SK-N-SH treated with all-trans-retinoic acid at 6 μM for 48 hours (cell line): ENCODE data around the gene OSER1.

Source experiments
- ATAC-seq: fragments of 200-7000 bp; cut with Tn5 transposase; 3 replicates; pipeline ENCODE4 v1.9.1; 2020; ENCODE audit warnings: mild to moderate bottlenecking, moderate library complexity
- BACH2 ChIP-seq: fragments of 250-450 bp; sonication (Bioruptor Pico); IDR thresholded peaks from 2 replicates; pipeline ENCODE4 v1.9.0; 2021; ENCODE audit warnings: mild to moderate bottlenecking, borderline replicate concordance
- CREB5 ChIP-seq: fragments of 250-450 bp; sonication (Bioruptor Pico); IDR thresholded peaks from 2 replicates; pipeline ENCODE4 v1.5.1; 2020; ENCODE audit warnings: low read depth, mild to moderate bottlenecking, moderate library complexity
- CSRNP3 ChIP-seq: fragments of 250-450 bp; sonication (Bioruptor Pico); IDR thresholded peaks from 2 replicates; pipeline ENCODE4 v1.5.1; 2021; ENCODE audit warnings: mild to moderate bottlenecking, moderate library complexity
- GLIS3 ChIP-seq: fragments of 250-450 bp; sonication (Bioruptor Pico); IDR thresholded peaks from 2 replicates; pipeline ENCODE4 v1.5.0; 2020; ENCODE audit warnings: mild to moderate bottlenecking, moderate library complexity
- ISL1 ChIP-seq: fragments of 250-450 bp; sonication (Bioruptor Pico); IDR thresholded peaks from 2 replicates; pipeline ENCODE4 v2.1.2; 2022; ENCODE audit warnings: mild to moderate bottlenecking, moderate library complexity
- OSR1 ChIP-seq: fragments of 250-450 bp; sonication (Bioruptor Pico); IDR thresholded peaks from 2 replicates; pipeline ENCODE4 v1.8.0; 2022; ENCODE audit warnings: moderate library complexity, mild to moderate bottlenecking, inconsistent platforms
- PATZ1 ChIP-seq: fragments of 250-450 bp; sonication (Bioruptor Pico); IDR thresholded peaks from 2 replicates; pipeline ENCODE4 v1.8.0; 2020; ENCODE audit warnings: mild to moderate bottlenecking, moderate library complexity, borderline replicate concordance
- PPARA ChIP-seq: fragments of 250-450 bp; sonication (Bioruptor Pico); IDR thresholded peaks from 2 replicates; pipeline ENCODE4 v1.5.0; 2020; ENCODE audit warnings: mild to moderate bottlenecking, borderline replicate concordance
- SNAI2 ChIP-seq: fragments of 250-450 bp; sonication (Bioruptor Pico); IDR thresholded peaks from 2 replicates; pipeline ENCODE4 v1.5.0; 2020; ENCODE audit warnings: mild to moderate bottlenecking, moderate library complexity
- TCF4 ChIP-seq: fragments of 250-450 bp; sonication (Bioruptor Pico); IDR thresholded peaks from 2 replicates; pipeline ENCODE4 v1.8.0; 2021; ENCODE audit warnings: mild to moderate bottlenecking, moderate library complexity, borderline replicate concordance
- TOX ChIP-seq: fragments of 250-450 bp; sonication (Bioruptor Pico); IDR thresholded peaks from 2 replicates; pipeline ENCODE4 v1.8.0; 2021; ENCODE audit warnings: mild to moderate bottlenecking, moderate library complexity, borderline replicate concordance
- TSHZ2 ChIP-seq: fragments of 250-450 bp; sonication (Bioruptor Pico); IDR thresholded peaks from 2 replicates; pipeline ENCODE4 v1.5.0; 2020; ENCODE audit warnings: mild to moderate bottlenecking, moderate library complexity
- ZC3H10 ChIP-seq: fragments of 250-450 bp; sonication (Bioruptor Pico); IDR thresholded peaks from 2 replicates; pipeline ENCODE4 v1.5.1; 2021; ENCODE audit warnings: mild to moderate bottlenecking, moderate library complexity
- ZFP30 ChIP-seq: fragments of 450-650 bp; formaldehyde crosslinking; IDR thresholded peaks from 2 replicates; pipeline ENCODE4 v1.5.0; 2022; ENCODE audit warnings: mild to moderate bottlenecking, moderate library complexity
- ZNF70 ChIP-seq: fragments of 450-650 bp; formaldehyde crosslinking; IDR thresholded peaks from 2 replicates; pipeline ENCODE4 v1.5.0; 2020; ENCODE audit warnings: mild to moderate bottlenecking, moderate library complexity
- ZNF8 ChIP-seq: fragments of 450-650 bp; formaldehyde crosslinking; IDR thresholded peaks from 2 replicates; pipeline ENCODE4 v1.5.0; 2020; ENCODE audit warnings: mild to moderate bottlenecking, moderate library complexity

OSER1 gene

GRCh38 chr20:44208770-44209169 is 1.8 kb downstream of the OSER1 start:
- TF ChIP-seq BACH2 (CRISPR knock-in tag) (no peak), PATZ1 (CRISPR knock-in tag) (no peak), SNAI2 (CRISPR knock-in tag) (no peak), TSHZ2 (no peak), ZNF70 (CRISPR knock-in tag) (no peak), OSR1 (CRISPR knock-in tag) (no peak), ZFP30 (CRISPR knock-in tag) (no peak), GLIS3 (CRISPR knock-in tag) (no peak), ISL1 (CRISPR knock-in tag) (no peak), PPARA (CRISPR knock-in tag) (no peak)
- no peak for ATAC-seq

GRCh38 chr20:44208165-44208564 is 2.4 kb downstream of the OSER1 start:
- TF ChIP-seq CREB5 (CRISPR knock-in tag) = no peak
- TF ChIP-seq ZC3H10 (CRISPR knock-in tag) = no peak
- TF ChIP-seq ZNF8 (CRISPR knock-in tag) = no peak
- TF ChIP-seq PPARA (CRISPR knock-in tag) = no peak
- no peak for TF ChIP-seq TOX (CRISPR knock-in tag)
- TF ChIP-seq ZNF70 (CRISPR knock-in tag) = no peak
- ATAC-seq = no peak

GRCh38 chr20:44207126-44207723 is 3.3 kb downstream of the OSER1 start:
- no peak for ATAC-seq

More at GRCh38 chr20:44207126-44207723, 3.3 kb downstream of the OSER1 start:
- TF ChIP-seq SNAI2 (CRISPR knock-in tag) (no peak), TOX (CRISPR knock-in tag) (no peak), ZNF8 (CRISPR knock-in tag) (no peak), PATZ1 (CRISPR knock-in tag) (no peak), PPARA (CRISPR knock-in tag) (no peak), TCF4 (CRISPR knock-in tag) (no peak), CSRNP3 (no peak), ZC3H10 (CRISPR knock-in tag) (no peak)
